ENCODE measurements around the gene ERLEC1.

Gene ERLEC1

GRCh38 chr2:53793821-53794220 is 7.0 kb downstream of the ERLEC1 start:
- no peak for TF ChIP-seq CTCF (conservative IDR thresholded peaks at IDR 0.05; ENCODE audit: low read depth, low read length)
- no peak for DNase-seq (ENCODE audit: low read depth)
- H3K4me3 ChIP-seq (ENCODE audit: low read length): no peak overlapping the region

GRCh38 chr2:53801547-53801946 is 14.7 kb downstream of the ERLEC1 start:
- TF ChIP-seq CTCF (conservative IDR thresholded peaks at IDR 0.05; ENCODE audit: low read depth, low read length): no peak
- no peak for DNase-seq (ENCODE audit: low read depth)
- H3K4me3 ChIP-seq (ENCODE audit: low read length): no peak overlapping the region

- no peak for TF ChIP-seq CTCF (conservative IDR thresholded peaks at IDR 0.05; ENCODE audit: low read depth, low read length)
- no peak for DNase-seq (ENCODE audit: low read depth)
Measured at GRCh38 chr2:53802617-53803151, 15.8 kb downstream of the ERLEC1 start.

GRCh38 chr2:53811601-53812000 is 24.8 kb downstream of the ERLEC1 start:
- no peak for DNase-seq (ENCODE audit: low read depth)
- no peak for TF ChIP-seq CTCF (conservative IDR thresholded peaks at IDR 0.05; ENCODE audit: low read depth, low read length)
- no peak overlapping the region for H3K4me3 ChIP-seq (ENCODE audit: low read length)

More at GRCh38 chr2:53802617-53803151, 15.8 kb downstream of the ERLEC1 start:
- H3K4me3 ChIP-seq (ENCODE audit: low read length): no peak overlapping the region

GRCh38 chr2:53813151-53813550 is 26.3 kb downstream of the ERLEC1 start:
- TF ChIP-seq CTCF (conservative IDR thresholded peaks at IDR 0.05; ENCODE audit: low read depth, low read length): no peak
- no peak for DNase-seq (ENCODE audit: low read depth)
- no peak overlapping the region for H3K4me3 ChIP-seq (ENCODE audit: low read length)

- no peak overlapping the region for H3K4me3 ChIP-seq (ENCODE audit: low read length)
- no peak for DNase-seq (ENCODE audit: low read depth)
- no peak for TF ChIP-seq CTCF (conservative IDR thresholded peaks at IDR 0.05; ENCODE audit: low read depth, low read length)
Measured at GRCh38 chr2:53818854-53819435, 32.1 kb downstream of the ERLEC1 start.

- DNase-seq (ENCODE audit: low read depth): no peak
- TF ChIP-seq CTCF (conservative IDR thresholded peaks at IDR 0.05; ENCODE audit: low read depth, low read length): no peak
- H3K4me3 ChIP-seq (ENCODE audit: low read length): no peak overlapping the region
Measured at GRCh38 chr2:53819634-53820033, 32.8 kb downstream of the ERLEC1 start.

All from retinal pigment epithelial cell (primary cell).